ENCODE measurements around the gene ELP5.
A peak's percentile ranks its signal among the peaks of the same experiment; 100 is the strongest.
"Not testable (repeated sequence)": the region's sequence is repeated elsewhere in the genome, so short reads cannot be mapped to it uniquely, and the experiment has no call there.

ELP5 gene

DNA sequence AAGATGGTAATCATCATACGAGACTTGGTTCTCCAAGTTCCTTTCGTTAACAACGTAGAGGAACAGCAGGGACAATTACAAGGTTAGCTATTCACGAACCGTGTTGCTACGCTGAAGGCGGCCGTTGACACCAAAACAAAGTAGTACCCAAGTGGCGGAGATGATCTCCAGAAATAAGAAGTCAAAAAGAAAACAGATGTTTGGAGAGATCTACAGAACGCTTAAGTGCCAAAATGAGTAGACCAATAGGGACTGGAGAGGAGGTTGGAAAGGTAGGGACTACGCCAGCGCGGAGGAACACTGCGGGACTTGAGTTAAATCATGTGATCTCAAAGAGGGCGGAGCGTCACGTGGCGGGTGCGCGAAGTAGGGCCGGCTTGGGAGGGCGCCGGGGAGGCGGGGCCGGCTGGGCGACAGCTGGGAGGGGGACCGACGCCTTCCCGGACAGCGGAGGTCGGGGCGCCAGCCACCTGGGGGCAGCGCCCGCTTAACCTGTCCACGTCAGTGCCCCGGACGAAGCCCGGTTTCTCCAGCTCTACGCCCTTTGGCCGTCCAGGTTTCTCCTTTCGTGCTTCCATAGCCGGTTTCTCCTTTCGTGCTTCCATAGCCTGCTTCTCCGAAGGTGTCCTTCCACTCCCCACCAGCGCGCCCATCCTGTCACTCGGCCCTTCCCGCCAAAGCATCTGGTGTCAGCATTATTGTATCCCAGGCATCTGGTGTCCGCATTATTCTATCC, 9.1 kb upstream of the ELP5 start:
- peak overlapping the region; percentile 84 to 98 for H3K4me3 ChIP-seq (ENCODE audit: low read depth in 1 of 2, low read length in 1 of 2)
- TF ChIP-seq, protein P1, sequence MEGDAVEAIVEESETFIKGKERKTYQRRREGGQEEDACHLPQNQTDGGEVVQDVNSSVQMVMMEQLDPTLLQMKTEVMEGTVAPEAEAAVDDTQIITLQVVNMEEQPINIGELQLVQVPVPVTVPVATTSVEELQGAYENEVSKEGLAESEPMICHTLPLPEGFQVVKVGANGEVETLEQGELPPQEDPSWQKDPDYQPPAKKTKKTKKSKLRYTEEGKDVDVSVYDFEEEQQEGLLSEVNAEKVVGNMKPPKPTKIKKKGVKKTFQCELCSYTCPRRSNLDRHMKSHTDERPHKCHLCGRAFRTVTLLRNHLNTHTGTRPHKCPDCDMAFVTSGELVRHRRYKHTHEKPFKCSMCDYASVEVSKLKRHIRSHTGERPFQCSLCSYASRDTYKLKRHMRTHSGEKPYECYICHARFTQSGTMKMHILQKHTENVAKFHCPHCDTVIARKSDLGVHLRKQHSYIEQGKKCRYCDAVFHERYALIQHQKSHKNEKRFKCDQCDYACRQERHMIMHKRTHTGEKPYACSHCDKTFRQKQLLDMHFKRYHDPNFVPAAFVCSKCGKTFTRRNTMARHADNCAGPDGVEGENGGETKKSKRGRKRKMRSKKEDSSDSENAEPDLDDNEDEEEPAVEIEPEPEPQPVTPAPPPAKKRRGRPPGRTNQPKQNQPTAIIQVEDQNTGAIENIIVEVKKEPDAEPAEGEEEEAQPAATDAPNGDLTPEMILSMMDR (IDR thresholded peaks at IDR 0.05): peak; percentile 32
- H3K27ac ChIP-seq: peak overlapping the region; percentile 99
- peaks cover 30 to 34% of the 10 kb centered on the region in 2 experiments for H3K4me1 ChIP-seq (ENCODE audit: control insufficient read depth in 1 of 2, insufficient read depth in 1 of 2, low read depth in 1 of 2, low read length in 1 of 2)
- no peaks in the 10 kb centered on the region for H3K27me3 ChIP-seq
- H3K36me3 ChIP-seq: peaks cover 50% of the 10 kb centered on the region
- no peaks in the 10 kb centered on the region for H3K9me3 ChIP-seq

DNA sequence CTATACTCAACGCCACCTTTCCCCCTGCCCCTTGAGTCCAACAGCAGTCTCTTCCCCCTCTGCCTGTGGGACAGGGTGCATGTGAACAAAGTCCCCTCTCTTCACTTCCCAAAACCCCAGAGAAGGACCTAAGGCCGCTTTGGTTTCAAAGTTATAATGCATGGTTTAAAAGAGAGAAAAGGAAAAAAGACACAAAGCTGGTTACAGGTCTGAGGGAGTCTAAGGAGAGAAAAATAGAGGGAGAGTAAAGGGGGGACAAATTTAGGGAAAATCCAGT, 8.6 kb upstream of the ELP5 start:
- no peaks in the 10 kb centered on the region for H3K9me3 ChIP-seq
- no peaks in the 10 kb centered on the region for H3K27me3 ChIP-seq
- peaks cover 29 to 34% of the 10 kb centered on the region in 2 experiments for H3K4me1 ChIP-seq (ENCODE audit: control insufficient read depth in 1 of 2, insufficient read depth in 1 of 2, low read depth in 1 of 2, low read length in 1 of 2)
- peaks cover 50% of the 10 kb centered on the region for H3K36me3 ChIP-seq
- peak overlapping the region; percentile 99 for H3K27ac ChIP-seq
- TF ChIP-seq, protein P1 (IDR thresholded peaks at IDR 0.05): no peak
- H3K4me3 ChIP-seq (ENCODE audit: low read depth in 1 of 2, low read length in 1 of 2): peak overlapping the region; percentile 84 to 98

DNA sequence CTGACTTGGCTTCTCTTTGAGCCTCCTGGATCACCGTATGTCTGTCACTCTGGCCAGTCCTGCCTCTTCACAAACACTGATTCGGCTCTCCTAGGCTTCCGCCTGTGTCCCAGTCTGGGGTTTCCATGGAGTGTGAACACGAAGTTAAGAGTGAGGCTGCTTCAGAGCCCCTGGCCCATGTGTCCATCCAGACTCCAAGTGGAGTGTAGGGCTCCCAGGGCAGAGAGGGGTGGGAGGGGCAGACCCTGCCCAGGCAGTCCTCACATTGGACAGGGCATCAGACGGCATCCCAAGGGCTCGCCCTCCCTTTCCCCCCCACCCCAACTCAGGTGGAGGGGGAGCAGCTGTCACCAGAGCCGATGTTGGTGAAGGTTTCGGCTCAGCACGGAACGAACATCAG, 8.2 kb upstream of the ELP5 start:
- H3K27me3 ChIP-seq, H3K9me3 ChIP-seq: not testable (repeated sequence)
- H3K4me1 ChIP-seq (ENCODE audit: control insufficient read depth in 1 of 2, insufficient read depth in 1 of 2, low read depth in 1 of 2, low read length in 1 of 2): peaks cover 30 to 36% of the 10 kb centered on the region in 2 experiments
- peak overlapping the region; percentile 84 to 98 for H3K4me3 ChIP-seq (ENCODE audit: low read depth in 1 of 2, low read length in 1 of 2)
- peaks cover 50% of the 10 kb centered on the region for H3K36me3 ChIP-seq
- H3K27ac ChIP-seq: peak overlapping the region; percentile 99

DNA sequence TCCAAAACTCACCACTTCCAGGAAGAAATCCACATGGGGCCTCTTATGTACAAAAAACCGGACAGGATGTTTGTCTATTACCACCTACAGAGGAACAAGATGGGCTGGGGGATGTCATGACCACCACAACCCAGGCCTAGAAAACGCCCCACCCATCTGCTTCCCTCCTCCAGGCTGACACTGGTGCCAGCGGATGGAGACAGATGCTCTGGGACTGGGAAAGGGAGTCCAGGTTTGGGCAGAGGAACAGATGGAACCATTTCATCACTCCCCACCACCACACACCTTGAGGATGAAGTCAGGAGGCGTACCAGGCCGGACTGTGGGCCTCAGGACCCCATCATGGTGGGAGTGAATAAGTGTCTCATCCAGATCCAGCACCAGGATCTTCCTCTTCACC, 5.2 kb upstream of the ELP5 start:
- H3K4me1 ChIP-seq (ENCODE audit: control insufficient read depth in 1 of 2, insufficient read depth in 1 of 2, low read depth in 1 of 2, low read length in 1 of 2): peaks cover 33 to 36% of the 10 kb centered on the region in 2 experiments
- H3K27me3 ChIP-seq: no peaks in the 10 kb centered on the region
- no peaks in the 10 kb centered on the region for H3K9me3 ChIP-seq
- TF ChIP-seq, protein P1 (IDR thresholded peaks at IDR 0.05): no peak
- peaks cover 32% of the 10 kb centered on the region for H3K36me3 ChIP-seq
- no peak overlapping the region for H3K4me3 ChIP-seq (ENCODE audit: low read depth in 1 of 2, low read length in 1 of 2)
- H3K27ac ChIP-seq: no peak overlapping the region

DNA sequence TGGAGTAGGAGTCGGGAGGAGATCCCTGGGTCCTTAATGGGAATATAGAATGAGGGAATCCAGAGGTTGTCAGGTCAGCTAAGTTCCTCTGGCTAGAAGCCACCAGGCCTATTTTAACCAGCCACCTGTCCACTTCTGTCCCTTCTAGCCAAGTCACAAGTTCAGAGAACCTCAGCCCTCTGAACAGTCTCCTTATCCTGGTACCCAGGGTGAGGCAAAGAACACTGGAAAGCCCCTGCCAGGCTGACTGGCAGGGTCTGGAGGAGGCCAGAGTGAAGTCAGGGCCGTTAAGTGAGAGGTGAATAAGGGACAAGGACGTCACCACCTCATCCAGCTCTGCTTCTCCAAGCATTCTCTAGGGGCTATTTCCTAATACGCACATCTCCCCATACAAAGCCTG, 3.2 kb upstream of the ELP5 start:
- Histone ChIP-seq H3K27ac (no peak overlapping the region), H3K4me1 (ENCODE audit: control insufficient read depth in 1 of 2, insufficient read depth in 1 of 2, low read depth in 1 of 2, low read length in 1 of 2) (peaks cover 35 to 36% of the 10 kb centered on the region in 2 experiments), H3K36me3 (peaks cover 30% of the 10 kb centered on the region), H3K9me3 (no peaks in the 10 kb centered on the region), H3K27me3 (no peaks in the 10 kb centered on the region), H3K4me3 (ENCODE audit: low read depth in 1 of 2, low read length in 1 of 2) (no peak overlapping the region)
- TF ChIP-seq, protein P1 (IDR thresholded peaks at IDR 0.05): no peak

DNA sequence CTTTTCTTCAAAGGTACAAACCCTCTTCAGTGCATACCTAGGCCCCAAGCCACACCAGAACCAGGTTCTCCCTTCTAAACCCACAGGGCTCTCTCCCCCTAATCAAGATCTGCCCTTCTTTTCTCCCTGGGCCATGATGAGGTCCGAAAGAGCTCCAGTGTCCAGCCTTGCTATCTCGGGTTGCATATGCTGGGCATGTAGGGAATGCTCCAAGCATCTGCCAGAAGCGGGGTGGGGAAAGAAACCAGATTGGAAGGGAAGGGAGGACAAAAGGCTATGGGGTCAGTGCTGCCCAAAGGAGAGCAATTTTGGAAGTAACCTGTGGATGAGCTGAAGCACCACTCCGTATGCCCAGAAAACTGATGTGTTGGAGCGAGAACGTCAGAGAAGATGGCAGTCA, 2.8 kb upstream of the ELP5 start:
- Histone ChIP-seq H3K4me3 (ENCODE audit: low read depth in 1 of 2, low read length in 1 of 2) (no peak overlapping the region), H3K27ac (no peak overlapping the region), H3K9me3 (no peaks in the 10 kb centered on the region), H3K36me3 (peaks cover 26% of the 10 kb centered on the region), H3K4me1 (ENCODE audit: control insufficient read depth in 1 of 2, insufficient read depth in 1 of 2, low read depth in 1 of 2, low read length in 1 of 2) (peaks cover 33% of the 10 kb centered on the region in 2 experiments), H3K27me3 (no peaks in the 10 kb centered on the region)
- TF ChIP-seq, protein P1 (IDR thresholded peaks at IDR 0.05): no peak

All from neutrophil (primary cell).